HG03342 (cell line): ENCODE data around the gene CAST.
"Not testable (repeated sequence)": the region's sequence is repeated elsewhere in the genome, so short reads cannot be mapped to it uniquely, and the experiment has no call there.

Source experiments
- ATAC-seq: cut with Tn5 transposase; IDR thresholded peaks from one replicate; pipeline ENCODE4 v1.9.1; 2021; ENCODE audit warnings: mild to moderate bottlenecking, moderate library complexity; ENCODE audit not compliant: unreplicated experiment

Gene CAST

GRCh38 chr5:96661855-96662724 lies at the start of gene CAST:
CAST (plus strand) TSS chr5:96662376; CDS start chr5:96662423, 47 bp downstream.
- peak; percentile 60 for ATAC-seq

GRCh38 chr5:96614110-96614691 lies 48.0 kb upstream of the CAST start:
- no peak for ATAC-seq

GRCh38 chr5:96615223-96615622 lies 47.0 kb upstream of the CAST start:
- no peak for ATAC-seq

- no peak for ATAC-seq
Observed at GRCh38 chr5:96616801-96617200, 45.4 kb upstream of the CAST start.

GRCh38 chr5:96618311-96619016 lies 43.7 kb upstream of the CAST start:
- ATAC-seq = not testable (repeated sequence)

GRCh38 chr5:96619946-96620345 lies 42.2 kb upstream of the CAST start:
- ATAC-seq = no peak

GRCh38 chr5:96624596-96624995 lies 37.6 kb upstream of the CAST start:
- no peak for ATAC-seq

- no peak for ATAC-seq
Observed at GRCh38 chr5:96625365-96625764, 36.8 kb upstream of the CAST start.

GRCh38 chr5:96626956-96627355 lies 35.2 kb upstream of the CAST start:
- ATAC-seq = no peak

- no peak for ATAC-seq
Observed at GRCh38 chr5:96627792-96628398, 34.3 kb upstream of the CAST start.

GRCh38 chr5:96628406-96628805 lies 33.8 kb upstream of the CAST start:
- no peak for ATAC-seq

- ATAC-seq = no peak
Observed at GRCh38 chr5:96629774-96630173, 32.4 kb upstream of the CAST start.

GRCh38 chr5:96633820-96634219 lies 28.4 kb upstream of the CAST start:
- ATAC-seq = no peak

GRCh38 chr5:96634881-96635280 lies 27.3 kb upstream of the CAST start:
- no peak for ATAC-seq

GRCh38 chr5:96636046-96636445 lies 26.1 kb upstream of the CAST start:
- ATAC-seq = no peak

- ATAC-seq = no peak
Observed at GRCh38 chr5:96636594-96636993, 25.6 kb upstream of the CAST start.

- no peak for ATAC-seq
Observed at GRCh38 chr5:96637196-96637595, 25.0 kb upstream of the CAST start.

GRCh38 chr5:96638561-96638960 lies 23.6 kb upstream of the CAST start:
- ATAC-seq = no peak

GRCh38 chr5:96640696-96641095 lies 21.5 kb upstream of the CAST start:
- no peak for ATAC-seq

- ATAC-seq = no peak
Observed at GRCh38 chr5:96641368-96642280, 20.6 kb upstream of the CAST start.
